ENCODE results near the gene EIF1B.
A peak's percentile ranks its signal among the peaks of the same experiment; 100 is the strongest.
"Not testable (repeated sequence)": the region's sequence is repeated elsewhere in the genome, so short reads cannot be mapped to it uniquely, and the experiment has no call there.

Gene EIF1B

DNA sequence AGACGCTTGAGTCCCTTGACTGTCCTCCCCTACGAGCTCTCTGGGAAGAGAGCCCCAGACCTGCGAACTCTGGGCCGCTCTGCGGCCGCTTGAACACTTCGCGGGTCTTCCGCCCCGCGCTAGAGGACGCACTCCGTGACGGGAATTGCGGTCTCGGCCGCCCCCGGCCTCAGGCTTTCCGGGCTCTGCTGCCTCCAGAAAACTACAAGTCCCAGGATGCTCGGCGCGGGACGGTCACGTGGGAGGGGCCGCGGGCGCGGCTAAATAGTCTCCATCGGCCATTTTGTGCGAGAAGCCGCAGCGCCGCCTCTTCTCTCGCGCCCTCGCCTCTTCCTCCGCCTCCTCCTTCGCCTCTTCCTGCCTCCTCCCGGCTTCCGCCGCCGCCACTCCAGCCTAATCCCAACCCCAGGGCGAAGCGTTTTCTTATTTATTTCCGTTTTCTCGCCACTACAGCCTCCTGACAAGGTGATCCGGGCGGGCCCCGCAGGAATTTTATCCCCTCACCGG lies at the start of gene EIF1B:
TSS of gene EIF1B (plus strand) at position 290 of the 507 bp plus-strand sequence. CDS start 235 bp downstream, outside the sequence.
- peak; percentile 99 for DNase-seq

DNA sequence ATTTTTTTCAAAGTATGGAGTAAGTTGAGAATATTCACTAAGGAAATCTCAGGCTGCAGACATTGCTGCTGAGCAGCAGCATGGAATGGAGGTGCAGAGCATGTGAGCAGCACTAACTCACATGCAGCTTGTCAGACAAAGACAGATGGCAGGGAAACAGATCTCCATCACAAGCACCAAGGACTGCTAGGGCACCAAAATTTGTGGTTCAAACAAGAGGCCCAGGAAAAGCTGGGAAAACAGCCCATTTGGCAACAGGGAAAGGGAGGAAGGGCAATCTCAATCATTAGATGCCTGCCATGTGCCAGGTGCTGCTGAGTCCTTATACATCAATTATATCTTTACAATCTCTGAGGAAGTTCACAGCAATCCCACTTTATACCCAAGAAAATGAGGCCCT lies 47.2 kb upstream of the EIF1B start:
- DNase-seq = no peak

DNA sequence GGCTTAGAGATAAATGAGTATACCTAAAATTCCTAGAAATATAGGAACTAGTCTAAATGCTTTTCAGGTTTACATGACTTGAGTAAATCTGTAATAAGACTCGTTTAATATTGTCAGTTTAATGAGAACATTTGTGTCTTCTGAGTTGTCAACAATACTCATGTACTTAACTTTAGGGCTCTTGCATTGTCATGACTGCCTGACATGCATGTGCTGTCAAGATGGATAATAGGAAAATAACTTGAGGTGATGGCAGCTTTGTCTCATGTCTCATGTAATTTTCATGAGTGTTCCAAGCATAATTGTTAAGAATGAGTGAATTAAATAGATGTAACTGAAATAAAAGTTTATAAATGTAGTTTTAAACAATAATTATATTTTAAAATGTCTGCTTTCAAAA lies 45.1 kb upstream of the EIF1B start:
- no peak for DNase-seq

DNA sequence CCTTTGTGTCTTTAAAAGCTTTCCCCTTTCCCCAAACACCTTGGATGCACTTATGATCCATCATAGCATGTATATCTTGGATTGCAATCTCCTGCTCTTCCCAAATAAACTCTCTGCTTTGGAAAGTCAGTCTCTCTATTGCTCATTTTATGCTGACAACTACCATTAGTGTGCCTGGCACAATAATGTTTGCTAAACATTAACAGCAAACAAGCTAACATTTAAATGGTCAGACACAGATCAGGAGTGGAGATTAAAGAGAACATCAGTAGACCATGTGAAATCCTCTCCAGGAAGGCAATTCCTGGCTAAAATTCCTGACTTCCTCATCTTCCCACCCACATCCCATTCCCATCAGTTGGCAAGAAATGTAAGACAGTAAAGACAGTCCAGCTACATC lies 44.3 kb upstream of the EIF1B start:
- DNase-seq = no peak

DNA sequence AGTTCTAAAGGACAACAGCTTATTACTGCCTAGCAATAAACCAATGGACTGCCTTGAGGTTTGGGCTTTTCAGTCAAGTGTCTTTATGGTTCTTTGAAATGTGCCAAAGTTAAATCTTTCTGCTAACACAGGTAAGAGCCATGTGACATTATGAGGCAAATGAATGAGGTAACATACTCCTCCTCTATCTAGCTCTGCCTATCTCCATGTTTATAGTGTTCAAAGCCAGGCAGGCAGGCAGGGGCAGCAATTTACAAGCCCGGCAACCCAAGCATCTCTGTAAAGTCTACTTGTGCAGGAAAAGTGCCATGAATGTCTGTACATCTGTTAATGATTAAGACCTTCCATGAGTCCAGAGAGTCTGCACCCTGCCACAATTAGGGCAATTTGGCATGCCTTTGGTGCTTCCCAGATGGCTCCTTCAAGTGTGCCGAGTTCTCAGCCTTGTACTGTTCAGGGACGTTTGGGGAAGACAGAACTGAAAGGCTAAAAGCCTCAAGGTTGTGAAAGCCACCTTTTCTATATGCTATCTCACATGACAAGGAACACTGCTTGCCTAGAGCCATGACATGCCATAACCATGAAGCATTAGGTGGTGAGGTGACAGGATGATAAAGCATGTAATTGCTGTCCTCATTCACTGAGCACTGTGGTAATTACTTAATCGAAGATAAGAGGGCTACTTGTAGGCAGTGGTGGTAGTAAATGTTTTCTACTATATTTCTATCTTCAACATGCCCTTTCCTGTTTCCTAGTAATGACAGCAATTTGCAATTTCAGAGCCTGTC lies 41.4 kb upstream of the EIF1B start:
- DNase-seq = no peak

DNA sequence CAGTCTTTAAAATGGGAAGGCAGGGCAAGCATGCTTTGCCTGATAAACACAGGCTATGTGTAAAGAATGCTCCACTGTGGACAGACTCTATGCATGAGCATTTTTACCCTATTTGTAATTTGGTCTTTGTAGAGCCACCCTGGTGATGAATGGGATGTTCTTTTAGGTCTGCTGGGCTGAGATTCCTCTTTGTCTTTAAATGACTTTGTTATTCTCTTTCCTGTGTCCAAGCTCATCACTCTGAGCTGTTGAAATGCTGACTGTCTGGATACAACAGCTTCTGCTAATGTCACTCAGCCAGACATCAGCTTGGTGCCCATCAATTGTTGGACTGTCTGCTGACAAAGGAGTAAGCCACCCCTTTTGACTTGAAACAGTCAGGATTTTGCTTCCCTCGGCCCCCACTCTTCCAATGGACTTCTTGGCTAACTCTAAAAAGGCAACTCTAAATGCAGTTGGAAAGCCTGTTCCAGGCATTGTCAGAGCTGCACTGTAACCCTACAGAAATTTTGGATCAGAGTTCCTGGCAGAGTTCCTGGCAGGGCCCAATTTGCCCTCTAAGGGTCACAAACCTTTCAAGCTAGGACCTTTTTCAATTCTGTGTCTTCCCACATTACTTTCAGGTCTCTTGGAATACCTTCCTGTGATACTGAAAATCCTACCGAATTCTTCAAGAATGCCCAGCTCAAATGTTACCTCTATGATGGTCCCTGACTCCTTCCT lies 40.5 kb upstream of the EIF1B start:
- no peak for DNase-seq

DNA sequence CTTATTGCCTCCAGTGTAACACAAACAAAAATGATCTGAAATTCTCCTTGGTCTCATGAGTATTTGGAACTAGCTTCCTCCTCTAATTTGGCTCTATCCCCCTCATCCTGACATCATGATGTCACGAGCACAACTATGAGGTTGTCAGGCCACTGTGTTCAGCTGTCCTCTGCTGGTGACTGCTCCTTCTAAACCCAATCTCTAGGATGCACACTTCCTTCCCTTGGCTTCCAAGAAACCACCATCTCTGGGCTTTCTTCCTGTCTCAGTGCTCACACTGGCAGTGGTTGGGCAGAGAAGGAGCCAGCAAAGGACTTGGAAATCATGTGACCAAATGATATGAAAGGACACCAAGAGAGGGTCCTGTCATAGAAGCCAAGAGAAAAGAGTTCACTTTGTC lies 30.7 kb upstream of the EIF1B start:
- no peak for DNase-seq

DNA sequence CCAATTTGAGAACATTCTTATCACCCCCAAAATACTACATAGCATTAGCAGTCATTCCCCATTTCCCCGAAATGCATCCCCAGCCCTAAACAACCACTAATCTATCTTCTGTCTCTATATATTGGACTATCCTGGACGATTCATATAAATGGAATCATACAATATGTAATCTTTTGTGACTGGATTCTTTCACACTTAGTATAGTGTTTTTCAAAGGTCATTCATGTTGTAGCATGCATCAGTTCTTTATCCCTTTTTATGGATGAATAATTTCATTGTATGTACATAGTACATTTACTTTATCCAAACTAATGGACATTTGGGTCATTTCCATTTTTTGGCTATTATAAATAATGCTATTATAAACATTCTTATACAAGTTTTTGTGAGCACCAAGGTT lies 27.5 kb upstream of the EIF1B start:
- no peak for DNase-seq

DNA sequence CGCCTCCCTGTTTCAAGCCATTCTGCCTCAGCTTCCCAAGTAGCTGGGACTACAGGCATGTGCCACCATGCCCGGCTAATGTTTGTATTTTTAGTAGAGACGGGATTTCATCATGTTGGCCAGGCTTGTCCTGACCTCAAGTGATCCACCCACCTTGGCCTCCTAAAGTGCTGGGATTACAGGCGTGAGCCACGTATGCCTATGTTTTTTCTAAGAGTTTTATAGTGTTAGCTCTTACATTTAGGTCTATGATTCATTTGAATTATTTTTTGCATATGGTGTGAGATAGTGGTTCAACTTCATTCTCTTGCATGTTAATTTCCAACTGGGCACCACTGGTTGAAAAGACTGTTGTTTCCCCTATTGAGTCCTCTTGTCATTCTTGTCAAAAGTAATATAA lies 26.4 kb upstream of the EIF1B start:
- DNase-seq = not testable (repeated sequence)

DNA sequence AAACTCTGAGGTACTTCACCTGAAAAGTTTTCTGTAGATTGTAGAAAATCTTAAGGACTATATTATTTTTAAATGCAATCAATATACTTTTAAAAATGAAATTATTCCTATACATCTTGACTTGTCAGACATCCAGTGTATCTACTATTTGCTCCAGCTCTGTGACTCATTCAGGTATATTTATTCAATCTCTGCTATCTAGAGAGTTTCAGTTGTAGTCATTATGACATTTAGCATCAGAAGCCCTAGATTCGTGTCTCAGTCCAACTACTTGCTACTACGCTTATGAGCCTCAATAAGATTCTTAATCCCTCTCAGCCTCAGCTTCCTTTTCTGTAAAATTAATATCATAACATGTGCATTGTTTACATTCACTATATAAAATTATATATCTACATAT lies 22.3 kb upstream of the EIF1B start:
- DNase-seq = no peak

DNA sequence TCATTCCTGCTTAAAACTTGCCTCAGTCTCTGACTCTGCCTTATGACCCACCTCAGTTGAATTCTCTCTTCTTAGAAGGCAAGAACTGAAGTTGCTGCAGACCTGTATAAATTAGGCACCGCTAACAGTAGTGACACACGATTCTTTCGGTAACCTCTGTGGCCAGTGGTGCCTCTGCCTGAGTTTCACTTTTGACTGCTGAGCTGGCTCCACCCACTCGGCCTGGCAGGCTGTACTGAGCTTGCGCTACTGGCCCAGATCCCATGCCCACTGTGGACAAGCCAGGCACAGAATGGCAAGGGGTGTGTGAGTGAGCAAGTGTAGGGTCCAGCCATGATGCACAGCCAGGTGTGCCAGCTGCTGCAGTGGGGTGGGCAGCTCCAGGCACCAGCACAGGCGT lies 19.1 kb upstream of the EIF1B start:
- DNase-seq = no peak

DNA sequence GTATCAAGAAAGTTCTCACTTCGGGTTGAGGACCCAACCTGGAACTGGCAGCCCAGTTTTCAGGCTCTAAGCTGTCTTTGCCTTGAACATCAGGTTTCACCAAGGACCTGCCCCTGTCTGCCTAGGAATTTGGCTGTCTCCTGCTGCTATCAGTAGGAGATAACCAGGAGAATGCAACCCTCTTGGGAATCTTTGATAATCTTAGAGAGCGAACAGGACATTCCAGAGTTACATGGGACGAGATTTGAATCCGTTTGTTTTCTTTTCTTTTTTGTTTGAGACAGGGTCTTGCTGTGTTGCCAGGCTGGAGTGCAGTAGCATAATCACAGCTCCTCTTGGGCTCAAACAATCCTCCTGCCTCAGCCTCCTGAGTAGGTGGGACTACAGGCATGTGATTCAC lies 18.0 kb upstream of the EIF1B start:
- DNase-seq = no peak

DNA sequence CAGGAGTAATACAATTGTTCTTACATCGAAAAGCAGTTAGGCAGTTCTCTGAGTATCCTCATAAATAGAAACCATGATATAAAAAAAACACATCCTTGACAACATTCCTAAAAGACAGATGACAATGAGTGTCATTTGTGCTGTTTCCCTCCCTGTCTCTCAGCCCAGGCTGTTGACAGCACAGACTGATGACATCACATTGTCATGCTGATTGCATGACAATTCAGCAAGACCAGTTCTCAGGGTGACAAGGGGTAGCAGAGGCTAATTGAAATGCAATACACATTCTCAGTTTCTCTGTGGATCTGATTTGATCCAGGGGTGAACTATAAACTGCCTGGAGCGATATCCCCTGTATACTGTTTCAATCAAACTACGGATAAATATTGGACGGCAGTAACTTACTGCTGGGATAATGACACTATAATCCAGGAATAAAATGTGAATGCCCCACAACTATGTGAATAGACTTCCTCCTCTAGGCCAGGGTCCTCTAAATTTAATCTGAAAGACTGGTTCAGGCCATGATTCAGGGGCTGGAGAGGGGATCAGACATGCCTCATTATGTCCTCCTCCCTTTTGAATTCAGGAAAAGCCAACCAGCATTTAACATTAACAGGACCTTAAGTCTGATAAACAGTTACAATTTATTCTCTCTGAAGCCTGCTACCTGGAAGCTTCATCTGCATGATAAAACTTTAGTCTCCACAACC lies 16.7 kb upstream of the EIF1B start:
- no peak for DNase-seq

DNA sequence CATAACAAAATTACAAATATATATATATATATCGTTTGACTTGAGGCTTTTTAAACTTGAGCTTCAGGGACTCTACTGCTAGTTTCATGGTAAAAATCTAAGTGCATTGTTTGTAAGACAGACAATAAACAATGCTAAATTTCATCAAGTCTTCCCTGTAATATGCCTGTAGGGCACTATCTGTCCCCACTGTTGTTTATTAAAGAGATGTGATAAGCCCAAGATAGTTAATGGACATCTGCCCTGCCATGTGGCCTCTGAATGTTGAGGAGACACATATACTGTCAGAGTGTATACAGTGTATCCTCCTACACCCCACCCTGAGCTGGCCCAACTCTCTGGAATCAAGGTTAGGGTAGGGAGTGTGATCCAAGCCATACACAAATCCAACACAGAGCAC lies 15.1 kb upstream of the EIF1B start:
- DNase-seq = no peak

DNA sequence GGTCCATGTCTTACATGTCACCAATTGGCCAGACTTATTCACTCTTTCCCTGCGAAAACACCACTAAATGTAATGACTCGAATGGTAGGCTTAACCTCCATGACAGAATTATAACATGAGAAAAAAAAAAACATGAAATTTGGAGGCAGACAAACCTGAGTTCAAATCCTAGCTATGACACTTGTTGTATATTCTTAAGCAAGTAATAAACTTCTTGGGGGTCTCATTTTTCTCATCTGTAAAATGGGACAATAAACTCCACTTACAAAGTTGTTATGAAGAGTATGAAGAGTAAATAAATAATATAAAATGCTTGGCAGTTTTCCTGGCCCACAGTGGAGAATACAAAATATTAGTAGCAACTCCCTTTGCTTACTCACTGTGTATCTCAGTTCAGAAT lies 11.4 kb upstream of the EIF1B start:
- DNase-seq = no peak

DNA sequence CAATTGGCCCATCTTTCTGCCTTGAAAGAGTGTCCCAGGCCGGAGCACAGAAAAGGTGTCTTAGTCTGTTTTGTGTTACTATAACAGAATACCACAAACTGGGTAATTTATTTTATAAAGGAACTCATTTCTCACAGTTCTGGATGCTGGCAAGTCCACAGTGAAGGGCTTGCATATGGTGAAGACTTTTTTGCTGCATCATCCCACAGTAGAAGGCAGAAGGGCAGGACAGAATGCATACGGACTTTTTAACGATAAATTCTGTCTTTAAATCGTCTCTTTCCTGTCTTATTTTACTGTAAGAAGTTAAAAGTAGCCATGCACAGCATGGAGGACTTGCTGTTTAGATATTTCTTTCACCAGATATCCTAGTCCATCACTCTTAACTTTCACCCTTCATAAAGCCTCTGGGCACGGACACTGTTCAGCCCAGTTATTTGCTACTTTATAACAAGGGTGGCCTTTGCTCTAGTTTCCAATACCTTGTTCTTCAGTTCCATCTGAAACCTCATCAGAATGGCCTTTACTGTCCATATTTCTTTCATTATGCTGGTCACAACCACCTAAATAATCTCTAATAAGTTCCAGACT lies 10.3 kb upstream of the EIF1B start:
- DNase-seq = no peak

DNA sequence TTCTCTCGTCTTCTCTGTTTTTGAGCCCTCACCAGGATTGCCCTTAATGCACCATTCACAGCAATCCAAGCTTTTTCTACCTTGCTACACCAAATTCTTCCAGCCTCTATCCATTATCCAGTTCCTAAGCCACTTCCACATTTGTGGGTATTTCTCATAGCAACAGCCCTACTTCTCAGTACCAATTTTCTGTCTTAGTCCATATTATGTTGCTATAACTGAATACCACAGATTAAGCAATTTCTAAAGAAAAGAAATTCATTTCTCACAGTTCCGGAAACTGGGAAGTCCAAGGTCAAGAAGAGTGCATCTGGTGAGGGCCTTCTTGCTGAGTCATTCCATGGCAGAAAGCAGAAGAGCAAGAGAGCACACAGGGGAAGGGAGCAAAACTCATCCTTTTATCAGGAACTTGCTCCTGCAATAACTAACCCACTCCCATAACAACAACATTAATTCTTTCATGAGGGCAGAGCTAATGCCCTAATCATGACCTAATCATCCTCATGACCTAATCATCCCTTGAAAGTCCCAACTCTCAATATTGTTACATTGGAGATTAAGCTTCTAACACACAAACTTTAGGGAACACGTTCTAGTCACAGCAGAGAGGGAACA lies 9.7 kb upstream of the EIF1B start:
- DNase-seq = no peak

DNA sequence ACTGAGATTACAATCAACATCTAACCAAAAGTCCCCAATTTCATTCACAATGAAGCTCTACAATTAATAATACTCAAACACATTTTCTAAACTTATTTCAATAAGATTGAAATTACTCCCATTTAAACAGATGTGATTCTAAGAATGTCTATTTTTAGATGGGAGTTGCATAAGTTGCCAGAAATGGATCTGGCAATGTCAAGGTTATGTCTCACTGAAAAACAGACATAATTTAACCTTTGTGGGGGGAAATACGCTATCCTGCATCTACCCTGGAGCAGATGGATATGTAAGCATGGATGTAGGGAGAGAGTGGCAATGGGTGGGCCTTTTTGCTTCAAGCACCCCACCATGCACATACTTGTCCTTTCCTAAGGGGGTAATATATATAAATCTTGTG lies 6.7 kb upstream of the EIF1B start:
- DNase-seq = no peak

DNA sequence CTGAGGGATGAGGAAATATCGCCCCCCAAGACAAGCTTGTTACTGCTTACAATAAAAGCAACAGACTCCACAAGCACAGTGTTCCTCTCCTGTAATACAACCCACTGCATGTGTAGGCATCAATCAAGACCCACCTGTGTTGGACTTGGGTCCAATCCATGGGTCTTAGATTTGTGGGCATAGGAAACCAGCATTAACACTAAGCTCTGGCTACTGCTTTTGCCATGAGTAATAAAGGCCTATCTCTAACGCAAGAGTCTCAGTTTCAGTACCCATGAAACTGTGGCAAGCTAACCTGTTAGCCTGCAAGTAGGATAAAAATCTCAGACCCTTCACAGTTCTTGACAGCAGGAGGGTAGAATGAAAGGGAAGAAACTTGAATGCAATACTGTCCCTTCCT lies 5.2 kb upstream of the EIF1B start:
- DNase-seq = no peak

DNA sequence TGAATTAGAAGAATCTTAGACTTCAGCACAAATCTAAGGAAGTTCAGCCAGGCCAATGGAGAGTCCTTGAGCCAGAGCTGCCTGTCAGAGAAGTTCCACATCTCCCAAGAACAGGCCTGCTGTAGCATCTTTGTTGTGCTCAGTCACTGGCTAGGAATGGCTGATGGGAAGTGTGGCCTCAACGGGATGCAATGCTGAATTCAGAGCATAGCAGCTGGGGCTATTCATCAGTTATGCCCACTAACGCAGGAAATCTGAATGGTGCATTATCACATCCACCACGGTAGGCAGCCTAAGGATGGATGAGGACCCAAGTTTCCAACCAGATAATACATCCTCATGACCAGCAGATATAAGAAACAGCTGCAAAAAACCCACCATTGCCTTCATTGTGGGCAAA lies 3.2 kb upstream of the EIF1B start:
- DNase-seq = no peak

DNA sequence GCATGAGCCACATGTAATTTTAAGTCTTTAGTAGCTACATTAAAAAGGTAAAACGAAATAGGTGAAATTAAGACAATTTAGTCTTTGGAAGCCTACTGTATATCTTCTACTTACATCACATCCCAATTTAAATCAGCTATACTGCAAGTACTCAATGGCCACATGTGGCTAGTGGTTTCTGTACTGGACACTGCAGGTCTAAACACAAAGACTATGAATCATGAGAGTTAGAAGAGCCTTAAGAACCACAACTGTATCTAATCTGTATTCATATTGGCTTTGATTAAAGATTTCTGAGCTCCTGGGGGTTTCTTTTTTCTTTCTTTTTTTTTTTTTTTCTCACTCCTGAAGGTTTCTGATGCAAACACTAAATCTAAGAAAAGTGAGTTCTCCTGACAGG lies 2.3 kb upstream of the EIF1B start:
- no peak for DNase-seq

DNA sequence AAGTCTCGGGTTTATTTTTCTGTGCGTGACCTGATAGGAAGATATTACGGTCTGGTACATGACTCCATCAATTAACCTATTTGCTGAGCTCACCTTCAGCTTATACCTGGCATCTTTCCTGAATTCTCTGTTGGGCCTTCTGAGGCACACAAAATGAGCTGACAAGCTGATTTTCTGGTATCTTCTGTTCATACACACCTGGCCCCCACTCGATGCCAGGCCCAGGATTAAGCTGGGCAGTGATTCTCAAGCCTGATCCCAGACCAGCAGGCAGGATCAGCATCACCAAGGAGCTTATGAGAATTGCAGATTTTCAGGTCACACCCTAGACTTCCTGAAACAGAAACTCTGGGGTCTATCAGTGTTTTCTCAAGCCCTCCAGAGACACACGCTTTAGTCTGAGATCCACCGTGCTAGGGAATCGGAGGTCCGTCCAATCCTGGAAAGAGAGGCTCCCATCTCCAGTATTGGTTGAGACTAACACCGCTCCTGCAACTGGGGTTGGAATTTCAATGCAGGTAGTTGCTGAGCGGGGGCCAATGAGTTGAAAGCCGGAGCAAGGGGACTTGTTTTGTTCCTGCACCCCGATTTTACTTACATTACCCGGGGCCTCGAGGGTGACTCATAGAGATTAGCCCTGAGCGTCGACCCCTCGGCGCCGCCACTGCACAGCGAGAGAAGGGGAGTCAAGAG lies 636 bp upstream of the EIF1B start:
- no peak for DNase-seq
